ENCODE measurements around the gene USF1.
"Not testable (repeated sequence)": the region's sequence is repeated elsewhere in the genome, so short reads cannot be mapped to it uniquely, and the experiment has no call there.

Gene USF1

DNA sequence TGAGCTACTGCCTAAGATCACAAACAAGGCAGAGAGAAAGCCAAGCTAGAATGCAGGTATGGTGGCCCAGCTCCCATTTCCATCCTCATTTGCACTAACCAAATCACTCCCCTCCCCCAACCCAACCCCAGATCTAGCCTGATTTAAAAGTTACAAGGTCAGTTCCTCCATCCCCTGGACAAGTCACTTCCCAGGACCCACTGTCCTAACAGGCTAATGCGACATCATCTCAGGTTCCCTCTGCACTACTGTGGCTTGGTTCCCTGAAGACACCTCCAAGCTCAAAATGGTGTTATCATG is 27.2 kb downstream of the USF1 start:
- in situ Hi-C loops (cut with HindIII; ENCODE audit: low sequenced_read_pairs): no loop called here
- TF ChIP-seq, protein P1, sequence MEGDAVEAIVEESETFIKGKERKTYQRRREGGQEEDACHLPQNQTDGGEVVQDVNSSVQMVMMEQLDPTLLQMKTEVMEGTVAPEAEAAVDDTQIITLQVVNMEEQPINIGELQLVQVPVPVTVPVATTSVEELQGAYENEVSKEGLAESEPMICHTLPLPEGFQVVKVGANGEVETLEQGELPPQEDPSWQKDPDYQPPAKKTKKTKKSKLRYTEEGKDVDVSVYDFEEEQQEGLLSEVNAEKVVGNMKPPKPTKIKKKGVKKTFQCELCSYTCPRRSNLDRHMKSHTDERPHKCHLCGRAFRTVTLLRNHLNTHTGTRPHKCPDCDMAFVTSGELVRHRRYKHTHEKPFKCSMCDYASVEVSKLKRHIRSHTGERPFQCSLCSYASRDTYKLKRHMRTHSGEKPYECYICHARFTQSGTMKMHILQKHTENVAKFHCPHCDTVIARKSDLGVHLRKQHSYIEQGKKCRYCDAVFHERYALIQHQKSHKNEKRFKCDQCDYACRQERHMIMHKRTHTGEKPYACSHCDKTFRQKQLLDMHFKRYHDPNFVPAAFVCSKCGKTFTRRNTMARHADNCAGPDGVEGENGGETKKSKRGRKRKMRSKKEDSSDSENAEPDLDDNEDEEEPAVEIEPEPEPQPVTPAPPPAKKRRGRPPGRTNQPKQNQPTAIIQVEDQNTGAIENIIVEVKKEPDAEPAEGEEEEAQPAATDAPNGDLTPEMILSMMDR (IDR thresholded peaks at IDR 0.05; ENCODE audit: low read depth, low read length, missing control alignments): no peak
- DNase-seq (ENCODE audit: low read depth): no peak
- H3K4me3 ChIP-seq (ENCODE audit: low read depth, low read length): no peak overlapping the region

DNA sequence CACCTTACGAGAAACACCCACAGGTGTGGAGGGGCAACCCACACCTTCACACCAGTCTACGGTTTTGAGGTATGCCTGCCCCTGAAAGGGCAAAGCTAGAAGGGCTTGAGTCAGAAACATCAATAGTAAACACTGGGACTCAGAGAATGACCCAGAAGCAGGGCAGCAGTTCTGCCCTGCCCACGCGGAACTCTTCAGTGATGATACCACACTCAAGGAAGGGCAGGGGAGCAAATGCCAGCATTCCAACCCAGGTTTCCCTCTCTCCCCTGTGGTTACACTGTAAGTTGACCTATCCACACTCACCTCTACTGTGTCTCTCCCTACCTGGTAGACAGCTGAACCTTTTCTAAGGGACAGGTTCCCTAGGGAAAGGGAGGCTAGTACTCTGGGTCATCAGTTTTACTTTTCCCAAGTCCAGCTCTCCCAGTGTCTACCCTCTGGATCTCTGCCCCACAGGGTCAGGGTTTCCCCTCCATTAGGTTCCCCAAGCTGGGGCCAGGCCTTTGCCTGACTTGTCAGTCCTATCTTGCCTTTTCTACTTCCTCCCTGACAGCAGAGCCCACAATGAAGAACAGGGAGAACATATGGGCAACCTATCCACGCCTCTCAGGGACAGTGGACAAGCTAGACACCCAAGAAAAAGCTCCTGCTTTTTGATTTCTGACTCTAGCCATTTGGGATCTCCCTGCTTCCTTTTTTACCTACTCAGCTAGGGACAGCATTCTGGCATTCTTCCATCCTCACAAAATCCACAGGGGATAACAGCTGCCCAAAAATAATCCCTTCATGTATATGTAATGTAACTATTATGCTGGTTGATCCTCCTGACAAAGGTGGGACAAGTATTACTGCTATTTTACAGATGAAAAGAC is 27.8 kb downstream of the USF1 start:
- TF ChIP-seq, protein P1 (IDR thresholded peaks at IDR 0.05; ENCODE audit: low read depth, low read length, missing control alignments): no peak
- no peak overlapping the region for H3K4me3 ChIP-seq (ENCODE audit: low read depth, low read length)
- in situ Hi-C loops (cut with HindIII; ENCODE audit: low sequenced_read_pairs): no loop called here
- no peak for DNase-seq (ENCODE audit: low read depth)

- in situ Hi-C loops (cut with HindIII; ENCODE audit: low sequenced_read_pairs); H3K4me3 ChIP-seq (ENCODE audit: low read depth, low read length); DNase-seq (ENCODE audit: low read depth): not testable (repeated sequence)
Observed at GRCh38 chr1:161017181-161017580, 28.6 kb downstream of the USF1 start.

- DNase-seq (ENCODE audit: low read depth); H3K4me3 ChIP-seq (ENCODE audit: low read depth, low read length); in situ Hi-C loops (cut with HindIII; ENCODE audit: low sequenced_read_pairs): not testable (repeated sequence)
Observed at GRCh38 chr1:161016683-161017082, 29.1 kb downstream of the USF1 start.

GRCh38 chr1:161013488-161014230 is 32.1 kb downstream of the USF1 start:
- in situ Hi-C loops (cut with HindIII; ENCODE audit: low sequenced_read_pairs): no loop called here
- no peak for DNase-seq (ENCODE audit: low read depth)
- no peak overlapping the region for H3K4me3 ChIP-seq (ENCODE audit: low read depth, low read length)
- TF ChIP-seq, protein P1 (IDR thresholded peaks at IDR 0.05; ENCODE audit: low read depth, low read length, missing control alignments): no peak

DNA sequence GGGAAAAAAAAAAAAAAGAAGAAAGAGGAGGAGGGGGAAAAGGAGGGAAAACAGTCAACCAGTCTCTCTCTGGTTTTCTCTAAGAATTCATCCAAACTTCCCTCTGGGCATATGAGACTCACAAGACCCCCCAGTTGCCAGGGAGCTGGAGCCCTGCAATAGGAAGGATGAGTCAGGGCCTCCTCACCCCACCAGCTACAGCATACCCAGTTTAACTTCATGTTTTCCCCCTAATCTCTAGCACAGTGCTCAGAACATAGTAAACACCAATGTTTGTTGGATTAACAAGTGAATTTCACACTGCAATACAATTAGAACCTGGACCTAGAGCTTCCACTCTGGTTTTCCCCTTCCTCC is 32.7 kb downstream of the USF1 start:
- no peak overlapping the region for H3K4me3 ChIP-seq (ENCODE audit: low read depth, low read length)
- in situ Hi-C loops (cut with HindIII; ENCODE audit: low sequenced_read_pairs): no loop called here
- DNase-seq (ENCODE audit: low read depth): no peak
- TF ChIP-seq, protein P1 (IDR thresholded peaks at IDR 0.05; ENCODE audit: low read depth, low read length, missing control alignments): no peak

GRCh38 chr1:161012420-161012819 is 33.4 kb downstream of the USF1 start:
- in situ Hi-C loops (cut with HindIII; ENCODE audit: low sequenced_read_pairs): no loop called here
- no peak for DNase-seq (ENCODE audit: low read depth)
- H3K4me3 ChIP-seq (ENCODE audit: low read depth, low read length): no peak overlapping the region
- TF ChIP-seq, protein P1 (IDR thresholded peaks at IDR 0.05; ENCODE audit: low read depth, low read length, missing control alignments): no peak
